H1 (cell line): ENCODE data around the gene CD47. TPM values are rescaled to one million over a fixed set of nuclear protein-coding genes. Genes with fewer than 3 reads are reported as not detected.

Experiments
- CTCF ChIA-PET: fragments of 300-600 bp; sonication (Branson Sonifier 250); formaldehyde crosslinking; loops from one replicate; lab custom pipeline; 2021; ENCODE audit not compliant: partially characterized antibody; lab: Charles Lee
- POLR2A ChIA-PET: fragments of 300-600 bp; sonication (Branson Sonifier 250); formaldehyde crosslinking; loops from one replicate; lab custom pipeline; 2021; ENCODE audit warnings: inconsistent platforms; ENCODE audit not compliant: partially characterized antibody; lab: Charles Lee
- DNase-seq, 2 experiments: peaks; one replicate each; pipeline versions ENCODE4 v3.0.0 to v3.0.0-alpha.2; 2010 to 2022; ENCODE audit warnings: low spot score in 2 of 2, low read depth in 1 of 2, mixed read lengths in 1 of 2
- FAIRE-seq: peaks from 2 replicates; lab custom pipeline; 2011; peaks lifted over from hg19 to GRCh38; lab: Jason Lieb, UNC
- H2AFZ ChIP-seq: 2 replicates; pipeline ENCODE4 v1.8.1; 2012; ENCODE audit warnings: low read length, inconsistent platforms
- H2AK5ac ChIP-seq: 2 replicates; pipeline ENCODE4 v1.6.1; 2013; ENCODE audit warnings: low read depth, low read length
- H2BK120ac ChIP-seq: replicated peaks from 2 replicates; pipeline ENCODE3; 2013; ENCODE audit warnings: low read depth, low read length, inconsistent platforms
- H2BK12ac ChIP-seq: 2 replicates; pipeline ENCODE4 v1.6.1; 2013; ENCODE audit warnings: low read depth, low read length
- H2BK15ac ChIP-seq: 2 replicates; pipeline ENCODE4 v1.6.1; 2013; ENCODE audit warnings: low read length
- H2BK20ac ChIP-seq: 2 replicates; pipeline ENCODE4 v1.6.1; 2013; ENCODE audit warnings: low read length
- H2BK5ac ChIP-seq: 2 replicates; pipeline ENCODE4 v1.6.1; 2013; ENCODE audit warnings: low read depth, low read length
- H3K14ac ChIP-seq: 2 replicates; pipeline ENCODE4 v1.6.1; 2013; ENCODE audit warnings: inconsistent platforms; ENCODE audit not compliant: insufficient read length
- H3K18ac ChIP-seq: 2 replicates; pipeline ENCODE4 v1.6.1; 2013; ENCODE audit warnings: low read length; ENCODE audit errors: extremely low read depth
- H3K23ac ChIP-seq: 2 replicates; pipeline ENCODE4 v1.6.1; 2013; ENCODE audit warnings: inconsistent platforms; ENCODE audit not compliant: insufficient read length
- H3K23me2 ChIP-seq: 2 replicates; pipeline ENCODE4 v1.6.1; 2013; ENCODE audit warnings: low read depth, low read length
- H3K27ac ChIP-seq: 2 replicates; pipeline ENCODE4 v1.6.1; 2011; ENCODE audit warnings: low read depth, low read length, inconsistent platforms
- H3K27me3 ChIP-seq, 4 experiments: replicated peaks in 1 of 4; 1 replicate in 1 of 4; 2 replicates in 3 of 4; pipeline versions ENCODE4 v1.6.1 to v1.8.1; 2011 to 2013; ENCODE audit warnings: low read length in 3 of 4, mild to moderate bottlenecking in 3 of 4, inconsistent platforms in 2 of 4, mixed read lengths in 2 of 4, moderate library complexity in 1 of 4; ENCODE audit not compliant: control insufficient read depth in 3 of 4, insufficient read depth in 3 of 4; ENCODE audit errors: extremely low read depth in 1 of 4
- H3K36me3 ChIP-seq, 4 experiments: 2 replicates each; pipeline versions ENCODE4 v1.6.1 to v1.8.1; 2011 to 2013; ENCODE audit warnings: mild to moderate bottlenecking in 4 of 4, low read length in 3 of 4, moderate library complexity in 2 of 4, control low read depth in 1 of 4, inconsistent platforms in 1 of 4; ENCODE audit not compliant: insufficient read depth in 4 of 4, control insufficient read depth in 2 of 4
- H3K4ac ChIP-seq: replicated peaks from 2 replicates; pipeline ENCODE3; 2013; ENCODE audit warnings: low read length, low read depth, mixed read lengths, inconsistent platforms; ENCODE audit not compliant: insufficient read length
- H3K4me1 ChIP-seq, 4 experiments: replicated peaks in 1 of 4; 1 replicate in 1 of 4; 2 replicates in 3 of 4; pipeline versions ENCODE4 v1.6.1 to v1.8.1; 2011 to 2013; ENCODE audit warnings: low read length in 3 of 4, inconsistent platforms in 2 of 4, mixed read lengths in 1 of 4; ENCODE audit not compliant: insufficient read depth in 4 of 4, control insufficient read depth in 3 of 4
- H3K4me2 ChIP-seq, 2 experiments: 2 replicates each; pipeline versions ENCODE4 v1.6.1 to v1.8.1; 2011 to 2013; ENCODE audit warnings: low read depth in 2 of 2, low read length in 2 of 2, control low read depth in 1 of 2, inconsistent platforms in 1 of 2, mild to moderate bottlenecking in 1 of 2; ENCODE audit not compliant: insufficient read depth in 1 of 2
- H3K4me3 ChIP-seq, 4 experiments: fragments of 200-600, 300-600 bp in 1 of 4; sonication (generic), shearing (Covaris generic), sonication (Bioruptor Twin) in 1 of 4; 2 replicates each; pipeline versions ENCODE4 v1.5.1 to v1.8.1; 2011 to 2016; ENCODE audit warnings: low read length in 4 of 4, low read depth in 3 of 4, control low read depth in 2 of 4, inconsistent platforms in 2 of 4, mild to moderate bottlenecking in 2 of 4, mixed read lengths in 1 of 4, moderate library complexity in 1 of 4; ENCODE audit not compliant: insufficient read depth in 2 of 4; ENCODE audit errors: extremely low read depth in 1 of 4
- H3K56ac ChIP-seq: replicated peaks from 2 replicates; pipeline ENCODE3; 2013; ENCODE audit warnings: low read depth, mild to moderate bottlenecking, mixed read lengths, low read length, inconsistent platforms; ENCODE audit not compliant: insufficient read length
- H3K79me1 ChIP-seq: 2 replicates; pipeline ENCODE4 v1.6.1; 2013; ENCODE audit warnings: low read depth, low read length, control low read depth
- H3K79me2 ChIP-seq, 2 experiments: 2 replicates each; pipeline versions ENCODE4 v1.6.1 to v1.8.1; 2012 to 2013; ENCODE audit warnings: low read length in 2 of 2, mild to moderate bottlenecking in 2 of 2, inconsistent platforms in 1 of 2; ENCODE audit not compliant: insufficient read depth in 2 of 2, control insufficient read depth in 1 of 2
- H3K9ac ChIP-seq, 4 experiments: replicated peaks in 1 of 4; 1 replicate in 1 of 4; 2 replicates in 3 of 4; pipeline versions ENCODE4 v1.6.1 to v1.8.1; 2011 to 2013; ENCODE audit warnings: low read depth in 3 of 4, low read length in 3 of 4, control low read depth in 2 of 4, mild to moderate bottlenecking in 2 of 4, moderate library complexity in 2 of 4, inconsistent platforms in 1 of 4; ENCODE audit errors: extremely low read depth in 1 of 4
- H3K9me3 ChIP-seq, 2 experiments: 2 replicates each; pipeline versions ENCODE4 v1.6.1 to v1.8.1; 2012 to 2013; ENCODE audit warnings: mild to moderate bottlenecking in 2 of 2, moderate library complexity in 2 of 2, control low read depth in 1 of 2, inconsistent platforms in 1 of 2, low read depth in 1 of 2, low read length in 1 of 2, mixed read lengths in 1 of 2; ENCODE audit not compliant: insufficient read depth in 2 of 2
- H4K20me1 ChIP-seq, 2 experiments: replicated peaks in 1 of 2; 2 replicates each; pipeline versions ENCODE3 to v1.8.1; 2011 to 2013; ENCODE audit warnings: inconsistent platforms in 2 of 2, low read length in 2 of 2, mild to moderate bottlenecking in 1 of 2; ENCODE audit not compliant: insufficient read depth in 2 of 2, control insufficient read depth in 1 of 2
- H4K5ac ChIP-seq: 2 replicates; pipeline ENCODE4 v1.6.1; 2013; ENCODE audit warnings: low read length, low read depth, mixed read lengths, inconsistent platforms; ENCODE audit not compliant: insufficient read length
- H4K8ac ChIP-seq: 2 replicates; pipeline ENCODE4 v1.8.0; 2013; ENCODE audit warnings: mild to moderate bottlenecking, moderate library complexity, low read length, inconsistent platforms; ENCODE audit not compliant: insufficient read depth; ENCODE audit errors: extremely low read depth
- H4K91ac ChIP-seq: replicated peaks from 2 replicates; pipeline ENCODE3; 2013; ENCODE audit warnings: low read length, mixed read lengths, inconsistent platforms; ENCODE audit not compliant: insufficient read length
- BACH1 ChIP-seq: IDR thresholded peaks from 2 replicates; pipeline ENCODE4 v1.6.1; 2012; ENCODE audit warnings: low read length, improper control_type of control experiment
- CHD2 ChIP-seq: IDR thresholded peaks from 2 replicates; pipeline ENCODE4 v1.6.1; 2012; ENCODE audit warnings: low read length, improper control_type of control experiment
- EP300 ChIP-seq, 2 experiments: IDR thresholded peaks; 1 replicate in 1 of 2; 2 replicates in 1 of 2; pipeline ENCODE4 v1.6.1; 2011 to 2012; ENCODE audit warnings: low read depth in 2 of 2, low read length in 2 of 2, mild to moderate bottlenecking in 2 of 2, borderline replicate concordance in 1 of 2, inconsistent platforms in 1 of 2, moderate library complexity in 1 of 2
- JUN ChIP-seq: IDR thresholded peaks from 2 replicates; pipeline ENCODE4 v1.6.1; 2011; ENCODE audit warnings: low read depth, mild to moderate bottlenecking, improper control_type of control experiment, low read length
- NANOG ChIP-seq: IDR thresholded peaks from 2 replicates; pipeline ENCODE4 v1.6.1; 2011; ENCODE audit warnings: low read length, low read depth, mild to moderate bottlenecking, inconsistent platforms; ENCODE audit not compliant: insufficient read depth, poor library complexity, severe bottlenecking
- POLR2AphosphoS5 ChIP-seq: IDR thresholded peaks from 2 replicates; pipeline ENCODE4 v1.6.1; 2011; ENCODE audit warnings: low read depth, low read length
- polyA plus RNA-seq, 7 experiments: library from polyadenylated mRNA; depleted of rRNA in 3 of 7; stranded (reverse) in 5 of 7; unstranded in 2 of 7; fragments of >200 nt in 5 of 7; fragments of 200-250 nt in 2 of 7; gene quantifications; 1 replicate in 5 of 7; 2 replicates in 1 of 7; 4 replicates in 1 of 7; pipeline versions ENCODE4 v1.2.1 to v1.2.3, GENCODE V29; 2011 to 2013; ENCODE audit warnings: missing spikeins in 2 of 7, mixed read lengths in 2 of 7
- total RNA-seq: library from RNA; stranded (reverse); fragmentation: NEBNext Ultra II Directional; extraction: Animal tissue kit (Norgen Biotek cat#: 25700); gene quantifications from 2 replicates; pipeline ENCODE4 v1.2.1, GENCODE V29; 2021
- TF ChIP-seq, protein P1 (sequence below): IDR thresholded peaks from 2 replicates; pipeline ENCODE4 v1.6.1; 2012; ENCODE audit warnings: inconsistent platforms

The CD47 gene
- total and polyA plus RNA-seq, 2 of the 8 experiments (the other 6 are each of a cell fraction or from before 2014, with no cell fraction given): 14.4 to 19.3 TPM

GRCh38 chr3:108130701-108131474, 40.1 kb upstream of the CD47 start:
- no peak overlapping the region for H3K4ac ChIP-seq
- H3K4me1 ChIP-seq: no peaks in the 10 kb centered on the region
- no peak overlapping the region for H2BK5ac ChIP-seq
- CTCF ChIA-PET: interaction anchor here (1.6 kb wide), 1 partner anchor 23 kb away, joined by 5 read pairs; no protein-coding TSS in a partner anchor
- no peak overlapping the region for H3K27ac ChIP-seq
- no peak overlapping the region for H3K18ac ChIP-seq
- no peak overlapping the region for H2AK5ac ChIP-seq
- H2BK12ac ChIP-seq: no peak overlapping the region
- no peak overlapping the region for H3K14ac ChIP-seq
- POLR2A ChIA-PET: no interaction called here
- H2BK20ac ChIP-seq: no peak overlapping the region
- no peak overlapping the region for H4K8ac ChIP-seq
- no peak for FAIRE-seq
- no peaks in the 10 kb centered on the region for H3K23me2 ChIP-seq
- no peak for DNase-seq
- TF ChIP-seq POLR2AphosphoS5 (no peak), JUN (no peak), NANOG (no peak), BACH1 (no peak), EP300 (IDR thresholded peaks at IDR 0.05; ENCODE audit: borderline replicate concordance in 1 of 2, low read depth in 2 of 2, low read length in 2 of 2) (no peak), CHD2 (no peak)
- TF ChIP-seq, protein P1, sequence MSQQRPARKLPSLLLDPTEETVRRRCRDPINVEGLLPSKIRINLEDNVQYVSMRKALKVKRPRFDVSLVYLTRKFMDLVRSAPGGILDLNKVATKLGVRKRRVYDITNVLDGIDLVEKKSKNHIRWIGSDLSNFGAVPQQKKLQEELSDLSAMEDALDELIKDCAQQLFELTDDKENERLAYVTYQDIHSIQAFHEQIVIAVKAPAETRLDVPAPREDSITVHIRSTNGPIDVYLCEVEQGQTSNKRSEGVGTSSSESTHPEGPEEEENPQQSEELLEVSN: no peak
- TF ChIP-seq, all 59 proteins: peak for 0
- no peak overlapping the region for H3K4me3 ChIP-seq
- no peak overlapping the region for H2BK15ac ChIP-seq
- no peak overlapping the region for H2BK120ac ChIP-seq
- no peak overlapping the region for H3K9ac ChIP-seq
- no peaks in the 10 kb centered on the region for H3K79me2 ChIP-seq
- H3K36me3 ChIP-seq: no peaks in the 10 kb centered on the region
- no peaks in the 10 kb centered on the region for H4K20me1 ChIP-seq
- H3K9me3 ChIP-seq: no peaks in the 10 kb centered on the region
- no peak overlapping the region for H3K23ac ChIP-seq
- no peaks in the 10 kb centered on the region for H3K79me1 ChIP-seq
- H4K5ac ChIP-seq: no peak overlapping the region
- H3K27me3 ChIP-seq: no peaks in the 10 kb centered on the region
- H3K56ac ChIP-seq: no peak overlapping the region
- no peak overlapping the region for H4K91ac ChIP-seq
- H2AFZ ChIP-seq: no peak overlapping the region
- H3K4me2 ChIP-seq: no peak overlapping the region
